ENCODE measurements around the gene KISS1R.

DNA sequence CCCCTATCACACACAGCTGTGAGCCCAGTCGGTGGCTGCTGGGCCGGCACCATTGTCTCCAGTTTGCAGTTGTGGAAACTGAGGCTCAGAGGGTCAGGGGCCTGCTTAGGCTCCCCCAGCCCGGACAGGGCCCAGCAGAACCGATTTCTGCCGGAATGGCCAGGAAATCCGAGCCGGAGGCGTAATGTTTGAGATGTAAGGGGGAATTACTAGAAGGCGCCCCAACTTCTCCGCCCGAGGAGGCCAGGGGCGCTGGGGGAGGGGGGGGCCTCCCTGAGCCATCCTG lies 962 bp downstream of the KISS1R start:
- TF ChIP-seq GATA3 (IDR thresholded peaks at IDR 0.05; ENCODE audit: low read depth, low read length) (no peak), GATA2 (IDR thresholded peaks at IDR 0.05; ENCODE audit: low read depth, low read length) (no peak)
